ENCODE measurements around the gene DPP7. TPM values are rescaled to one million over a fixed set of nuclear protein-coding genes. Genes with fewer than 3 reads are reported as not detected.

DPP7 gene
- total and polyA plus RNA-seq, 9 of the 15 experiments (the other 6 are each of a cell fraction or from before 2014, with no cell fraction given): 0.99 to 365 (median 132) TPM

DNA sequence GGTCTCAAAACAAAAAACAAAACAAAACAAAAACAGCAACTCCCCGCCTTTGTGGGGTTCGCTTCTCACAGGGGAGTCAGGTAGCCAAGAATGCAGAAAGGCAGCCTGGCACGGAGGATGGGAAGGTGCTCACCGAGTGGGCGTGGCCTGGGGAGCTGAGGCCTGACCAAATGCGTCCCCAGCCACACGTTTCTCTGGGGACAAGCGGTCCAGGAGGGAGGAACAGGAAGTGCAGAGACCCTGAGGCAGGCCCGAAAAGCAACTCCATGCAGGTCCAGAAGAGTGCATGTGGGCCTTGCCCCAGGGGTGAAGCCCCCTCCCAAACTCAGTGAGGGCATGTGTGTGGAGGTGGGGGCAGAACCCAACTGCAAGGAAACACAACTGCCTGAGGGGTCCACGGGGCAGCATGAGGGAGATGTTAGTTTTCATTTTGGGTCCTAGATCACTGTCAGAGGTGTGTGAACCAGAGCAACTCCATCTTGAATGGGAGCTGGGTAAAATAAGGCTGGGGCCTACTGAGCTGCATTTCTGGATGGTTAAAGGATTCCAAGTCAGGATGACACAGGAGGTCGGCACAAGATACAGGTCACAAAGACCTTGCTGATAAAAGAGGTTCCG lies 39.8 kb downstream of the DPP7 start:
- peak in 1 of 4 experiments; percentile 30 for DNase-seq (ENCODE audit: extremely low read depth in 1 of 4, low spot score in 3 of 4)
- peak overlapping the region; percentile 51 to 60 for H3K9ac ChIP-seq (ENCODE audit: insufficient read depth in 1 of 2, low read depth in 2 of 2, low read length in 2 of 2)
- H3K9me1 ChIP-seq (ENCODE audit: control insufficient read depth, insufficient read depth, low read length): no peaks in the 10 kb centered on the region
- H3K4me1 ChIP-seq (replicated peaks in 1 of 2; ENCODE audit: control insufficient read depth in 2 of 2, insufficient read depth in 2 of 2, low read length in 2 of 2): peaks cover 24 to 75% of the 10 kb centered on the region in 2 experiments
- in situ Hi-C loops (cut with MboI) (no loop called here), intact Hi-C loops (cut with micrococcal nuclease) (no loop called here)
- H3K27me3 ChIP-seq (ENCODE audit: control insufficient read depth in 2 of 2, insufficient read depth in 2 of 2, low read length in 2 of 2): no peaks in the 10 kb centered on the region
- ChIA-PET CTCF (ENCODE audit: low intra/inter-chr PET ratio) (no interaction called here), POLR2A (interaction anchor here (0.7 to 1.3 kb wide), 2 partner anchors 8 to 12 kb away, joined by 3 to 4 read pairs; partner anchors contain the start of gene MAN1B1)
- no peaks in the 10 kb centered on the region for H4K20me1 ChIP-seq (replicated peaks; ENCODE audit: control insufficient read depth, insufficient read depth, low read length)
- no peak for FAIRE-seq
- H3K4me2 ChIP-seq (ENCODE audit: insufficient read depth, low read length): no peak overlapping the region; the same call in 1 of the 2 replicates
- peak overlapping the region; percentile 92 for H2AFZ ChIP-seq (ENCODE audit: low read depth, low read length)
- H3K4me3 ChIP-seq: no peak overlapping the region
- H3K27ac ChIP-seq (ENCODE audit: extremely low read depth, low read depth, low read length): peak overlapping the region; percentile 82
- ATAC-seq: no peak
- peaks cover 8% of the 10 kb centered on the region; the same call in 1 of the 3 replicates for H3K36me3 ChIP-seq (ENCODE audit: control insufficient read depth, insufficient read depth, low read length)
- WGBS (ENCODE audit: insufficient coverage, low coverage, missing lambda C conversion rate): 57% methylated on average over 10 of the region's 12 CpGs
- peaks cover 14% of the 10 kb centered on the region for H3K79me2 ChIP-seq (ENCODE audit: control insufficient read depth, insufficient read depth, low read length)
- H3K9me3 ChIP-seq (replicated peaks; ENCODE audit: control insufficient read depth, insufficient read depth, low read depth, low read length): no peaks in the 10 kb centered on the region
- BruUV-seq (replicated peaks): no TSS peak
- TF ChIP-seq, protein P1, sequence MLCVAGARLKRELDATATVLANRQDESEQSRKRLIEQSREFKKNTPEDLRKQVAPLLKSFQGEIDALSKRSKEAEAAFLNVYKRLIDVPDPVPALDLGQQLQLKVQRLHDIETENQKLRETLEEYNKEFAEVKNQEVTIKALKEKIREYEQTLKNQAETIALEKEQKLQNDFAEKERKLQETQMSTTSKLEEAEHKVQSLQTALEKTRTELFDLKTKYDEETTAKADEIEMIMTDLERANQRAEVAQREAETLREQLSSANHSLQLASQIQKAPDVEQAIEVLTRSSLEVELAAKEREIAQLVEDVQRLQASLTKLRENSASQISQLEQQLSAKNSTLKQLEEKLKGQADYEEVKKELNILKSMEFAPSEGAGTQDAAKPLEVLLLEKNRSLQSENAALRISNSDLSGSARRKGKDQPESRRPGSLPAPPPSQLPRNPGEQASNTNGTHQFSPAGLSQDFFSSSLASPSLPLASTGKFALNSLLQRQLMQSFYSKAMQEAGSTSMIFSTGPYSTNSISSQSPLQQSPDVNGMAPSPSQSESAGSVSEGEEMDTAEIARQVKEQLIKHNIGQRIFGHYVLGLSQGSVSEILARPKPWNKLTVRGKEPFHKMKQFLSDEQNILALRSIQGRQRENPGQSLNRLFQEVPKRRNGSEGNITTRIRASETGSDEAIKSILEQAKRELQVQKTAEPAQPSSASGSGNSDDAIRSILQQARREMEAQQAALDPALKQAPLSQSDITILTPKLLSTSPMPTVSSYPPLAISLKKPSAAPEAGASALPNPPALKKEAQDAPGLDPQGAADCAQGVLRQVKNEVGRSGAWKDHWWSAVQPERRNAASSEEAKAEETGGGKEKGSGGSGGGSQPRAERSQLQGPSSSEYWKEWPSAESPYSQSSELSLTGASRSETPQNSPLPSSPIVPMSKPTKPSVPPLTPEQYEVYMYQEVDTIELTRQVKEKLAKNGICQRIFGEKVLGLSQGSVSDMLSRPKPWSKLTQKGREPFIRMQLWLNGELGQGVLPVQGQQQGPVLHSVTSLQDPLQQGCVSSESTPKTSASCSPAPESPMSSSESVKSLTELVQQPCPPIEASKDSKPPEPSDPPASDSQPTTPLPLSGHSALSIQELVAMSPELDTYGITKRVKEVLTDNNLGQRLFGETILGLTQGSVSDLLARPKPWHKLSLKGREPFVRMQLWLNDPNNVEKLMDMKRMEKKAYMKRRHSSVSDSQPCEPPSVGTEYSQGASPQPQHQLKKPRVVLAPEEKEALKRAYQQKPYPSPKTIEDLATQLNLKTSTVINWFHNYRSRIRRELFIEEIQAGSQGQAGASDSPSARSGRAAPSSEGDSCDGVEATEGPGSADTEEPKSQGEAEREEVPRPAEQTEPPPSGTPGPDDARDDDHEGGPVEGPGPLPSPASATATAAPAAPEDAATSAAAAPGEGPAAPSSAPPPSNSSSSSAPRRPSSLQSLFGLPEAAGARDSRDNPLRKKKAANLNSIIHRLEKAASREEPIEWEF (CRISPR knock-in tag; IDR thresholded peaks at IDR 0.05): peak; percentile 99
- peak; percentile 95 for TF ChIP-seq ZNF717 (CRISPR knock-in tag; IDR thresholded peaks at IDR 0.05)
- TF ChIP-seq E2F3 (CRISPR knock-in tag; IDR thresholded peaks at IDR 0.05): peak; percentile 100
- TF ChIP-seq, protein P2, sequence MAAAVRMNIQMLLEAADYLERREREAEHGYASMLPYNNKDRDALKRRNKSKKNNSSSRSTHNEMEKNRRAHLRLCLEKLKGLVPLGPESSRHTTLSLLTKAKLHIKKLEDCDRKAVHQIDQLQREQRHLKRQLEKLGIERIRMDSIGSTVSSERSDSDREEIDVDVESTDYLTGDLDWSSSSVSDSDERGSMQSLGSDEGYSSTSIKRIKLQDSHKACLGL (CRISPR knock-in tag; IDR thresholded peaks at IDR 0.05; ENCODE audit: borderline replicate concordance, poor library complexity, severe bottlenecking): peak; percentile 68
- no peak for TF ChIP-seq HCFC1 (IDR thresholded peaks at IDR 0.05; ENCODE audit: low read depth, low read length)
- TF ChIP-seq U2AF1 (optimal IDR thresholded peaks at IDR 0.05; ENCODE audit: low read depth, low read length): no peak
- no peak for TF ChIP-seq GATA2 (CRISPR knock-in tag; IDR thresholded peaks at IDR 0.05)
- peak; percentile 97 for TF ChIP-seq ZNF57 (CRISPR knock-in tag; IDR thresholded peaks at IDR 0.05)
- peak; percentile 97 for TF ChIP-seq ZNF444 (CRISPR knock-in tag; IDR thresholded peaks at IDR 0.05)
- TF ChIP-seq EGR1 (conservative IDR thresholded peaks at IDR 0.05): no peak
- TF ChIP-seq, protein P3, sequence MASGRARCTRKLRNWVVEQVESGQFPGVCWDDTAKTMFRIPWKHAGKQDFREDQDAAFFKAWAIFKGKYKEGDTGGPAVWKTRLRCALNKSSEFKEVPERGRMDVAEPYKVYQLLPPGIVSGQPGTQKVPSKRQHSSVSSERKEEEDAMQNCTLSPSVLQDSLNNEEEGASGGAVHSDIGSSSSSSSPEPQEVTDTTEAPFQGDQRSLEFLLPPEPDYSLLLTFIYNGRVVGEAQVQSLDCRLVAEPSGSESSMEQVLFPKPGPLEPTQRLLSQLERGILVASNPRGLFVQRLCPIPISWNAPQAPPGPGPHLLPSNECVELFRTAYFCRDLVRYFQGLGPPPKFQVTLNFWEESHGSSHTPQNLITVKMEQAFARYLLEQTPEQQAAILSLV (tag; IDR thresholded peaks at IDR 0.05): peak; percentile 99
- TF ChIP-seq ZNF3 (CRISPR knock-in tag; IDR thresholded peaks at IDR 0.05): peak; percentile 57; the same call in 1 of the 2 replicates
- TF ChIP-seq PHB (CRISPR knock-in tag; IDR thresholded peaks at IDR 0.05): peak; percentile 87; the same call in 1 of the 2 replicates
- peak; percentile 99 for TF ChIP-seq BCL6 (CRISPR knock-in tag; IDR thresholded peaks at IDR 0.05)
- TF ChIP-seq ZNF354B (CRISPR knock-in tag; IDR thresholded peaks at IDR 0.05): peak; percentile 97
- TF ChIP-seq ZNF384 (IDR thresholded peaks at IDR 0.05; ENCODE audit: low read depth, low read length): no peak
- TF ChIP-seq ZBTB17 (CRISPR knock-in tag; IDR thresholded peaks at IDR 0.05): peak; percentile 98

Measured in K562 (cell line).